ENCODE measurements around the gene AGO3. TPM values are rescaled to one million over a fixed set of nuclear protein-coding genes. Genes with fewer than 3 reads are reported as not detected.
A peak's percentile ranks its signal among the peaks of the same experiment; 100 is the strongest.

Gene AGO3
- total RNA-seq, 2 experiments from 2014 or later, result 31.3 to 34.5 TPM

DNA sequence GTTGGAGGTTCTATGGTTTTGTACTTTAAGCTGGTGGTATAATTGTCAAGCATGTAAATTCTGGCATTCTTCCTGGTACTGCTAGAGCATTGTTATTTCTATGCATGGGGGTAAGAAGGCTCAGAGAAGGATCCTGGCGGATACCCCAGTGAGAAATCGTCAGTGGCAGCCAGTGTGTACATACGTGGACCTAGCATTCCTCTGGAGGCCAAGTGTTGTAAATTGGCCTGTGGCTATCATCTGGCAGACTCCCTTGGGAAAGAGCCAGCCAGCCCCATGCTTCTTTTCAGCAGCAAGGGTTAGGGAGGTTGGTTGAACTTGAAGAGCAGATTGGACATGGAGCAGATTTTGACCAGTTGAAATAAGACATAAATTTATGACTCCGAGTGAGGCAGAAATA lies 5.2 kb upstream of the AGO3 start:
- no peak overlapping the region for H3K27ac Mint-ChIP-seq
- CTCF ChIA-PET, result no interaction called here

DNA sequence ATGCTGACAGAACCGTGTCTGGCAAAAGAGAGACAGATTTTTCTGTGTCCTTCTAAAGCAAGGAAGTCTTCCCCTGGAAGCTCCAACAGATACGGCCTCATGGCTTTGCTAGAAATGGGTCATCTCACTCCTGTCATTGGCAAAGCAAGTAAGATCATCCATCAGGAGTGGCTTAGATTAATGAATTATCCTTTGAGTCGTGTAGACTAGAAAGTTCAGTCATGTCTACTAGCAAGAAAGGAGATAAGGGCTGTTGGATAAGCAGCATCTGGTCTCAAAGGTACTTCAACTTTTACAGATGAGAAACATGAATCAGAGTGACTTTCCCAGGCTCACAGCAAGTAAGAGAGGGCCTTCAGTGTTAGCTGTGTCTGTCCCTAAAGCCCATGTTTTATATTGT lies 3.4 kb upstream of the AGO3 start:
- CTCF ChIA-PET, result no interaction called here
- no peak for ATAC-seq (ENCODE audit: poor library complexity)
- H3K27me3 Mint-ChIP-seq, result no peaks in the 10 kb centered on the region
- H3K36me3 Mint-ChIP-seq (ENCODE audit: low read depth), result peaks cover 3% of the 10 kb centered on the region
- POLR2A ChIA-PET, result no interaction called here
- H3K27ac Mint-ChIP-seq, result no peak overlapping the region
- H3K9me3 Mint-ChIP-seq, result no peaks in the 10 kb centered on the region
- TF ChIP-seq, protein P1, sequence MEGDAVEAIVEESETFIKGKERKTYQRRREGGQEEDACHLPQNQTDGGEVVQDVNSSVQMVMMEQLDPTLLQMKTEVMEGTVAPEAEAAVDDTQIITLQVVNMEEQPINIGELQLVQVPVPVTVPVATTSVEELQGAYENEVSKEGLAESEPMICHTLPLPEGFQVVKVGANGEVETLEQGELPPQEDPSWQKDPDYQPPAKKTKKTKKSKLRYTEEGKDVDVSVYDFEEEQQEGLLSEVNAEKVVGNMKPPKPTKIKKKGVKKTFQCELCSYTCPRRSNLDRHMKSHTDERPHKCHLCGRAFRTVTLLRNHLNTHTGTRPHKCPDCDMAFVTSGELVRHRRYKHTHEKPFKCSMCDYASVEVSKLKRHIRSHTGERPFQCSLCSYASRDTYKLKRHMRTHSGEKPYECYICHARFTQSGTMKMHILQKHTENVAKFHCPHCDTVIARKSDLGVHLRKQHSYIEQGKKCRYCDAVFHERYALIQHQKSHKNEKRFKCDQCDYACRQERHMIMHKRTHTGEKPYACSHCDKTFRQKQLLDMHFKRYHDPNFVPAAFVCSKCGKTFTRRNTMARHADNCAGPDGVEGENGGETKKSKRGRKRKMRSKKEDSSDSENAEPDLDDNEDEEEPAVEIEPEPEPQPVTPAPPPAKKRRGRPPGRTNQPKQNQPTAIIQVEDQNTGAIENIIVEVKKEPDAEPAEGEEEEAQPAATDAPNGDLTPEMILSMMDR (IDR thresholded peaks at IDR 0.05), result no peak
- DNase-seq, result no peak
- no peak overlapping the region for H3K4me3 ChIP-seq (ENCODE audit: low read length)
- H3K36me3 ChIP-seq (ENCODE audit: insufficient read depth, low read length), result no peaks in the 10 kb centered on the region
- H3K9me3 ChIP-seq (ENCODE audit: control insufficient read depth in 1 of 2, insufficient read depth in 1 of 2, low read length in 2 of 2), result no peaks in the 10 kb centered on the region
- peaks cover 15% of the 10 kb centered on the region for H3K4me1 ChIP-seq (ENCODE audit: insufficient read depth, low read length)
- intact Hi-C loops (cut with DNase I, micrococcal nuclease), result no loop called here
- peaks cover 27% of the 10 kb centered on the region for H3K4me1 Mint-ChIP-seq (ENCODE audit: low read depth)
- no peak overlapping the region for H3K4me3 Mint-ChIP-seq
- no peaks in the 10 kb centered on the region for H3K27me3 ChIP-seq (ENCODE audit: control insufficient read depth in 1 of 2, insufficient read depth in 2 of 2, low read length in 2 of 2)
- H3K27ac ChIP-seq (ENCODE audit: low read depth in 1 of 2, low read length in 2 of 2), result no peak overlapping the region

More for the DNA sequence above, 5.2 kb upstream of the AGO3 start:
- Mint-ChIP-seq H3K4me3 (no peak overlapping the region), H3K9me3 (no peaks in the 10 kb centered on the region), H3K27me3 (no peaks in the 10 kb centered on the region), H3K36me3 (ENCODE audit: low read depth) (peaks cover 21% of the 10 kb centered on the region), H3K4me1 (ENCODE audit: low read depth) (peaks cover 17% of the 10 kb centered on the region)
- no peak overlapping the region for H3K4me3 ChIP-seq (ENCODE audit: low read length)
- intact Hi-C loops (cut with DNase I, micrococcal nuclease), result no loop called here
- no peaks in the 10 kb centered on the region for H3K27me3 ChIP-seq (ENCODE audit: control insufficient read depth in 1 of 2, insufficient read depth in 2 of 2, low read length in 2 of 2)
- peaks cover 7% of the 10 kb centered on the region for H3K4me1 ChIP-seq (ENCODE audit: insufficient read depth, low read length)
- no peak overlapping the region for H3K27ac ChIP-seq (ENCODE audit: low read depth in 1 of 2, low read length in 2 of 2)
- ATAC-seq (ENCODE audit: poor library complexity) (no peak), DNase-seq (no peak)
- H3K36me3 ChIP-seq (ENCODE audit: insufficient read depth, low read length), result no peaks in the 10 kb centered on the region
- POLR2A ChIA-PET, result no interaction called here
- TF ChIP-seq, protein P1 (IDR thresholded peaks at IDR 0.05), result no peak
- H3K9me3 ChIP-seq (ENCODE audit: control insufficient read depth in 1 of 2, insufficient read depth in 1 of 2, low read length in 2 of 2), result no peaks in the 10 kb centered on the region

DNA sequence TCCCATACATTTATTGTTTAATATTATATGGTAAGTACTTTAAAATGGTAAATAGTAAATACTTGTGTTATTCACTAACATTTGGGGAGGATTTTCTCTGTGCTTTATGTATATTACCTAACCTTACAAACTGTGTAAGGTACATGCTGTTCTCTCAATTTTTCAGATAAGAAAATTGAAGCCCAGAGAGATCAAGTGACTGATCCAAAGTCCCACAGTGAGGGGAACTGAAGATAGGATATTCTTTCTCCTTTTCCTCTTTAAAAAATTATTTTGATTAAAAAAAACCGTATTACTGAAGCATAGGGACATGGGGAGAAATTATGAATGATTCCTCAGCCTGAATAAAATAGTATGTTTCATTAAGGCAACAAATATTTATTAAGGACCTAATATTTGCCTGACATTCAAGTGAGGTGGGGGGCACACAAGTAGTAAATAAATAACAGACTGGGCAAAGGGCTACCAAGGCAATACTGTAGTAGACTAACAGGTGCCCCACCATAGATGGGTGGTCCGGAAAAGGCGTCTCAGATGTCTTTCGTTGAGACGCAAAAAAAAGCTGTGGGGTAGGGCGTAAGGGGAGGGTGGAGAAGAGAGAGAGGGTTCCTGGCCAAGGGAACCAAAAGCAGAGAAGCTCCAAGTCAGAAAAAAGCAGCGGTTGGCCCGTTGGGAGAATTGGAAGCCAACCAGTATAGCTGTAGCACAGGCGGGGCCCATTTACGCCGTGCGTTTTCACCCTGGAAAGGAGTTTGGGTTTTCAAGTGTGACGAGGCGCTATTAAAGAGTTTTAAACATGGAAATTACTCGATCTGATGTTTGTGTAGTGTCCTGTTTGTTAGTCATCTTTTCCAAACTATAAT lies 944 bp upstream of the AGO3 start:
- Histone ChIP-seq H3K27me3 (ENCODE audit: control insufficient read depth in 1 of 2, insufficient read depth in 2 of 2, low read length in 2 of 2) (no peaks in the 10 kb centered on the region), H3K4me1 (ENCODE audit: insufficient read depth, low read length) (peaks cover 19% of the 10 kb centered on the region), H3K4me3 (ENCODE audit: low read length) (peak overlapping the region; percentile 78), H3K36me3 (ENCODE audit: insufficient read depth, low read length) (no peaks in the 10 kb centered on the region), H3K9me3 (ENCODE audit: control insufficient read depth in 1 of 2, insufficient read depth in 1 of 2, low read length in 2 of 2) (no peaks in the 10 kb centered on the region), H3K27ac (ENCODE audit: low read depth in 1 of 2, low read length in 2 of 2) (peak overlapping the region; percentile 91 to 97)
- H3K27ac Mint-ChIP-seq, result peak overlapping the region; percentile 96
- peak overlapping the region; percentile 90 for H3K4me3 Mint-ChIP-seq
- H3K27me3 Mint-ChIP-seq, result no peaks in the 10 kb centered on the region
- TF ChIP-seq, protein P1 (IDR thresholded peaks at IDR 0.05), result no peak
- peaks cover 44% of the 10 kb centered on the region for H3K4me1 Mint-ChIP-seq (ENCODE audit: low read depth)
- CTCF ChIA-PET, result no interaction called here
- POLR2A ChIA-PET, result interaction anchor here (0.6 to 2.5 kb wide), 14 partner anchors 7 to 661 kb away, joined by 3 to 23 read pairs (median 5); partner anchors contain the start of genes ADPRS, AGO1, CLSPN and KIAA0319L
- ATAC-seq (ENCODE audit: poor library complexity), result peak; percentile 24
- no peaks in the 10 kb centered on the region for H3K9me3 Mint-ChIP-seq
- peak; percentile 5 to 67 (median 29) for DNase-seq
- intact Hi-C loops (cut with DNase I, micrococcal nuclease), result loop anchor here in 1 of 2 experiments (2.0 to 5.0 kb wide), 3 partner anchors 157 to 1078 kb away; partner anchors contain the start of gene TRAPPC3
- H3K36me3 Mint-ChIP-seq (ENCODE audit: low read depth), result no peaks in the 10 kb centered on the region

Data from CD4-positive, alpha-beta T cell (primary cell).